ENCODE measurements around the gene TRAF3IP1. TPM values are rescaled to one million over a fixed set of nuclear protein-coding genes. Genes with fewer than 3 reads are reported as not detected.

Gene TRAF3IP1
- total RNA-seq, 1 donor from 2014 or later: 9.4 TPM

- TF ChIP-seq CTCF (IDR thresholded peaks at IDR 0.05; ENCODE audit: insufficient read depth, low read length, poor library complexity, severe bottlenecking): no peak
Measured at GRCh38 chr2:238408615-238409340, 88.5 kb downstream of the TRAF3IP1 start.

GRCh38 chr2:238409341-238410199 is 89.3 kb downstream of the TRAF3IP1 start:
- H3K27me3 ChIP-seq (ENCODE audit: control insufficient read depth, insufficient read depth, low read length): no peaks in the 10 kb centered on the region
- TF ChIP-seq CTCF (IDR thresholded peaks at IDR 0.05; ENCODE audit: insufficient read depth, low read length, poor library complexity, severe bottlenecking): no peak

More at GRCh38 chr2:238408615-238409340, 88.5 kb downstream of the TRAF3IP1 start:
- Histone ChIP-seq H3K4me3 (ENCODE audit: low read depth, low read length) (no peak overlapping the region), H3K27me3 (ENCODE audit: control insufficient read depth, insufficient read depth, low read length) (no peaks in the 10 kb centered on the region), H3K36me3 (ENCODE audit: control insufficient read depth, insufficient read depth, low read length) (no peaks in the 10 kb centered on the region)
- no peak for DNase-seq (ENCODE audit: low read depth)

GRCh38 chr2:238412067-238412767 is 91.9 kb downstream of the TRAF3IP1 start:
- TF ChIP-seq CTCF (IDR thresholded peaks at IDR 0.05; ENCODE audit: insufficient read depth, low read length, poor library complexity, severe bottlenecking): no peak
- Histone ChIP-seq H3K27me3 (ENCODE audit: control insufficient read depth, insufficient read depth, low read length) (no peaks in the 10 kb centered on the region), H3K4me3 (ENCODE audit: low read depth, low read length) (no peak overlapping the region), H3K36me3 (ENCODE audit: control insufficient read depth, insufficient read depth, low read length) (no peaks in the 10 kb centered on the region)
- no peak for DNase-seq (ENCODE audit: low read depth)

More at GRCh38 chr2:238409341-238410199, 89.3 kb downstream of the TRAF3IP1 start:
- DNase-seq (ENCODE audit: low read depth): no peak
- Histone ChIP-seq H3K36me3 (ENCODE audit: control insufficient read depth, insufficient read depth, low read length) (no peaks in the 10 kb centered on the region), H3K4me3 (ENCODE audit: low read depth, low read length) (no peak overlapping the region)

- H3K27me3 ChIP-seq (ENCODE audit: control insufficient read depth, insufficient read depth, low read length): no peaks in the 10 kb centered on the region
- H3K4me3 ChIP-seq (ENCODE audit: low read depth, low read length): no peak overlapping the region
- no peaks in the 10 kb centered on the region for H3K36me3 ChIP-seq (ENCODE audit: control insufficient read depth, insufficient read depth, low read length)
- no peak for TF ChIP-seq CTCF (IDR thresholded peaks at IDR 0.05; ENCODE audit: insufficient read depth, low read length, poor library complexity, severe bottlenecking)
- no peak for DNase-seq (ENCODE audit: low read depth)
Measured at GRCh38 chr2:238413368-238413767, 93.0 kb downstream of the TRAF3IP1 start.

GRCh38 chr2:238415036-238415764 is 94.9 kb downstream of the TRAF3IP1 start:
- Histone ChIP-seq H3K27me3 (ENCODE audit: control insufficient read depth, insufficient read depth, low read length) (no peaks in the 10 kb centered on the region), H3K36me3 (ENCODE audit: control insufficient read depth, insufficient read depth, low read length) (no peaks in the 10 kb centered on the region), H3K4me3 (ENCODE audit: low read depth, low read length) (no peak overlapping the region)
- no peak for DNase-seq (ENCODE audit: low read depth)
- TF ChIP-seq CTCF (IDR thresholded peaks at IDR 0.05; ENCODE audit: insufficient read depth, low read length, poor library complexity, severe bottlenecking): no peak

Data from kidney epithelial cell (primary cell).